ENCODE results near the gene PPM1F. TPM values are rescaled to one million over a fixed set of nuclear protein-coding genes. Genes with fewer than 3 reads are reported as not detected.
"Not testable (repeated sequence)": the region's sequence is repeated elsewhere in the genome, so short reads cannot be mapped to it uniquely, and the experiment has no call there.

PPM1F gene
- polyA plus RNA-seq, 6 donors from 2014 or later, result 4.9 to 11.5 (median 8.2) TPM

DNA sequence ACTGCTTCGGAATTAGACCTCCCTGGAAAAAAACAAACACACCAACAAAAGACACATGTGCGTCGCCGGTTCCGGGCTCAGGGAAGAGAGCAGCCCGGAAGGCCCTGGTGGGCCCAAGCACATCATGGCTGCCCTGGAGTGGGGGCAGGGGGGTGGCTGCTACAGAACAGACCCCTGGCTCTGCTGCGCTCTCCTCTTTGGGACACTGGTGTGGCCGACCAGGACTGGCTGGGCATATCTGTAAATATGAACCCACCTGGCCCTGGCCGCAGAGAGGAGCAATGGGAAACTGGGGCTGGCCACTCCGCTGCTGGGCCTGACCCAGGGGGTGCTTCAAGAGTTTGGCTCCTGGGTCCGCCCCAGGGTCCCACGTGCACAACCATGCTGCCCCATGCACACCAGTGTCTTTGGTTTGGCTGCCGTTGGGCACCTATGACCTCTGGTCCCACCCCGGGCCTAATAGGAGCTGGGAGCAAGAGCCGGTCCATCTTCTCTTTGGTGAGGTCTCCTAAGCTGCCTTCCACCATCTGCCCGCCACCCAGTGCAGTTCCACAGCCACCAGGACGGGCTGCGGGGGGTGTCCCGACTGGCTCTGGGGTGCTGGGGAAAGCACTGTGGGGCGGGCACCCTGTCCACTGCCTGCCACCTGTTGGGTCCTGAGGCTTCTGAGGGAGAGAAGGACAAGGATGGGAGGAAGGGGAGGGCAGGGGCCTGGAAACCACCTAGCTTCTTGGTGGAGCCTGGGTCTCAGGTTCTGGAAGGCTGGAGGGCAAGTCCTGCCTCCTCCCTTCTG is 30.1 kb downstream of the PPM1F start:
- Mint-ChIP-seq H3K36me3 (no peaks in the 10 kb centered on the region), H3K27ac (peak overlapping the region in 1 of 6 donors; percentile 34), H3K27me3 (no peaks in the 10 kb centered on the region), H3K4me1 (peaks cover 3 to 12% (median 5%) of the 10 kb centered on the region in 3 donors), H3K4me3 (no peak overlapping the region), H3K9me3 (no peaks in the 10 kb centered on the region)
- DNase-seq (no peak), ATAC-seq (ENCODE audit: low read depth in 2 of 2) (no peak)

- Mint-ChIP-seq H3K9me3 (no peaks in the 10 kb centered on the region), H3K4me3 (no peak overlapping the region), H3K4me1 (peaks cover 0 to 5% (median 0%) of the 10 kb centered on the region in 3 donors), H3K36me3 (no peaks in the 10 kb centered on the region), H3K27me3 (no peaks in the 10 kb centered on the region), H3K27ac (no peak overlapping the region)
- ATAC-seq (ENCODE audit: low read depth in 2 of 2), result no peak
- no peak for DNase-seq
Observed at GRCh38 chr22:21921729-21922128, 30.9 kb downstream of the PPM1F start.

DNA sequence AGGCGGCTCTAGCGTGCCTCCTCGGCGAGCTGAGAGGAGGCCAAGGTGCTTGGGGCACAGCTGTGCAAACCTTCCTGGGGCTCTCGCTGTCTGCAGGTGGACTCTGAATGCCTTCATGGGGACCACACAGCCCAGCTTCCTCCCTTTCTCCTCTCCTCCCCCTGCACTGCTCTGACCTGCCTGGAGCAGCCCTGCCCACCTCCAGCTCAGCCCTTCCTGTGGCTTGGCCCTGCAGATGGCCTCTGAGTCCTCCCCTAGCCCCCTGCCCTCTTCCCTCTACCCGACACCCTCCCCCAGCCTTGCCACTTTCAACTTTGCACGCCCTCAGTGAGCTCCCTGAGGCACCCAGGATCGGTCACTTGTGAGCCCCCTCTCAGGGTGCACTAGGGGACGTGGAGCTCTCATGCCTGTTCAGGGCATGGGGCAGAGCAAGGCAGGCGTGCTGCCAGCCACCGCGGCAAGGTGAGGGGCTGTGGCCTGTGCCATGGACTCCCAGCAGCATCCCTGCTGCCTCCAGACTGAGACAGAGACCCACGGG is 31.4 kb downstream of the PPM1F start:
- peaks cover 0 to under 1% (median 0%) of the 10 kb centered on the region in 3 donors for H3K4me1 Mint-ChIP-seq
- ATAC-seq (ENCODE audit: low read depth in 2 of 2) (no peak), DNase-seq (no peak)
- peak overlapping the region in 1 of 6 donors; percentile 84 for H3K27ac Mint-ChIP-seq
- H3K9me3 Mint-ChIP-seq, result no peaks in the 10 kb centered on the region
- H3K4me3 Mint-ChIP-seq, result no peak overlapping the region
- no peaks in the 10 kb centered on the region for H3K27me3 Mint-ChIP-seq
- H3K36me3 Mint-ChIP-seq, result no peaks in the 10 kb centered on the region

DNA sequence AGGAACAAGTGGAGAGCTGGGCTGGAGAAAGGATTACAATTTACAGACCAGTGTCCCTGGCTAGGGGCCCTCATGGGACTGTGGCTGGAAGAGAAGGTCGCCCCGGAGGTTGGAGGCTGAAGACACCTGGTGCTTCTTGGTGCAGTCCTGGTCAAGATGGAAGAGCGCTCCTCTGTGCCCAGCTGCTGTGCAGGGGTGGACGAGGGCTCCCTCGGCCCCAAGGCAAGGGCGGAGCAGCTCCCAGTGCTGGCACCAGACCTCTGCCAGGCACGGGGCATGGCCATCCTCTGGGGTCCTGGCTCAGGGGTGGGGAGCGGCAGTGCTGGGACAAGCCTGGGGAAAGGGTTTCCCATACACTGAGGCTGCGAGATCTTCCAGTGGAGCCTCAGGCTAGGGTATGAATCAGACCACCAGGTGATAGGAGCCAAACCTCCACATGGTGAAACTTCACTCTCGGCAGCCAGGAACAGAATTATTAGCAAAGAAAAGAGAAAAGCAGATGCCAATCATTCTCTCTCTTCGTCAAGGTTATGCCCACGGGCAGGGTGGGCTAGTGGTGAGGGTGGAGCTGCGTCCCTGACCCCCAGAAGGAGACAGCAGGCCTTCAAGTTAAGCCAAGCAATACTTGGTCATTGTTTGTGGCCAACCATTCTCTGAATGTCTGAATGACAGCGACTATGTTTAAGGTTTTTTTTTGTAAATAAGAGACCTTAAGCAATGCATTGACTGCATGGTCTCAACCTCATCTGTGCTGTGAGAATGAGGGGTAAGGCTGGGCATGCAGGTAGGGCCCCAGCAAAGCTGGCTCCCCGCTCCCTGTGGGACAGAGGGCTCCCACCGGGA is 32.1 kb downstream of the PPM1F start:
- H3K36me3 Mint-ChIP-seq, result no peaks in the 10 kb centered on the region
- H3K27me3 Mint-ChIP-seq, result no peaks in the 10 kb centered on the region
- ATAC-seq (ENCODE audit: low read depth in 2 of 2), result no peak

DNA sequence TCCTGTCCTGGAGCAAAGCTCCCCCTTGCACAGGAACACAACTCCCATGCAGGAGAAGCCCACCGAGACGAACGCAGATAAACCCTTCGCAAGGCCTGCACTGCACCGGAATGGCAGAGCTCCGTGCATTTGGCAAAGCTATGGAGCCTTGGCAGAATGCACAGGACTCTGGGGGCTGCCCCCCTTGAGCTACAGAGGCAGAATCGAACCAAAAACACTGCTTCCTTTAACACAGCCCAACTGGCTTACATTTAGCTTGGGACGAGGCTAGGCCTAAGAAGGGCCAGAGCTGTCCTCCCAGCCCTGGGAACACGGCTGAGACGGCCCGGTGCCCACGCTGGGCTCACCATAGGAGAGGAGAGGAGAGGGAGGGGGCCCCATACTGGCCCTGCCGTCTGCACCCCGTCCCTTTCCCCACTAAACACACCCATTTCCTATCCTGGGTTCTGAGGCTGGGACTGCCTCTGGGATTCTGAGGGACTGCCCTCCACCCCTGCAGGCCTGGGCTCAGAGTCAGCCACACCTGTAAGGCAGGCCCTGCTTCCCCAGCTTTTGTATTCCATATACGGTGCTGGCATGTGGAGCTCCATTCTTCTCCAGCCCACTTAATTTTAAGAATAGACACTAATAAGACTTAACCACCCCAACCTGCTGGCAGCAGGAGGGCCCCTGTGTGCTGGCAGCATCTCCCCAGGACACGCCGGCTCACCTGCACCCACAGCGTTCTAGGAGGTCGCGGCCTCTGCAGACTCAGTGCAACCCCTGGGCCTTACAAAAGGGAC is 32.9 kb downstream of the PPM1F start:
- H3K4me1 Mint-ChIP-seq, result peaks cover 0 to 2% (median 0%) of the 10 kb centered on the region in 3 donors
- ATAC-seq (ENCODE audit: low read depth in 2 of 2) (no peak), DNase-seq (no peak)
- H3K36me3 Mint-ChIP-seq, result no peaks in the 10 kb centered on the region
- H3K27me3 Mint-ChIP-seq, result no peaks in the 10 kb centered on the region
- no peak overlapping the region for H3K27ac Mint-ChIP-seq
- no peaks in the 10 kb centered on the region for H3K9me3 Mint-ChIP-seq
- no peak overlapping the region for H3K4me3 Mint-ChIP-seq

More for the DNA sequence above, 32.1 kb downstream of the PPM1F start:
- Mint-ChIP-seq H3K9me3 (no peaks in the 10 kb centered on the region), H3K4me1 (no peaks in the 10 kb centered on the region), H3K27ac (peak overlapping the region in 1 of 6 donors; percentile 9), H3K4me3 (no peak overlapping the region)
- DNase-seq, result no peak

- no peaks in the 10 kb centered on the region for H3K9me3 Mint-ChIP-seq
- peak overlapping the region in 1 of 6 donors; percentile 18 for H3K27ac Mint-ChIP-seq
- H3K27me3 Mint-ChIP-seq, result no peaks in the 10 kb centered on the region
- peaks cover 0 to 2% (median 0%) of the 10 kb centered on the region in 3 donors for H3K4me1 Mint-ChIP-seq
- no peak for ATAC-seq (ENCODE audit: low read depth in 2 of 2)
- no peaks in the 10 kb centered on the region for H3K36me3 Mint-ChIP-seq
- DNase-seq, result no peak
- H3K4me3 Mint-ChIP-seq, result no peak overlapping the region
Observed at GRCh38 chr22:21918466-21919185, 34.0 kb downstream of the PPM1F start.

- Mint-ChIP-seq H3K4me3 (no peak overlapping the region), H3K27ac (peak overlapping the region in 1 of 6 donors; percentile 54), H3K36me3 (no peaks in the 10 kb centered on the region), H3K4me1 (peaks cover 0 to 2% (median 0%) of the 10 kb centered on the region in 3 donors), H3K9me3 (no peaks in the 10 kb centered on the region), H3K27me3 (no peaks in the 10 kb centered on the region)
- no peak for DNase-seq
- ATAC-seq (ENCODE audit: low read depth in 2 of 2), result no peak
Observed at GRCh38 chr22:21917959-21918261, 34.7 kb downstream of the PPM1F start.

DNA sequence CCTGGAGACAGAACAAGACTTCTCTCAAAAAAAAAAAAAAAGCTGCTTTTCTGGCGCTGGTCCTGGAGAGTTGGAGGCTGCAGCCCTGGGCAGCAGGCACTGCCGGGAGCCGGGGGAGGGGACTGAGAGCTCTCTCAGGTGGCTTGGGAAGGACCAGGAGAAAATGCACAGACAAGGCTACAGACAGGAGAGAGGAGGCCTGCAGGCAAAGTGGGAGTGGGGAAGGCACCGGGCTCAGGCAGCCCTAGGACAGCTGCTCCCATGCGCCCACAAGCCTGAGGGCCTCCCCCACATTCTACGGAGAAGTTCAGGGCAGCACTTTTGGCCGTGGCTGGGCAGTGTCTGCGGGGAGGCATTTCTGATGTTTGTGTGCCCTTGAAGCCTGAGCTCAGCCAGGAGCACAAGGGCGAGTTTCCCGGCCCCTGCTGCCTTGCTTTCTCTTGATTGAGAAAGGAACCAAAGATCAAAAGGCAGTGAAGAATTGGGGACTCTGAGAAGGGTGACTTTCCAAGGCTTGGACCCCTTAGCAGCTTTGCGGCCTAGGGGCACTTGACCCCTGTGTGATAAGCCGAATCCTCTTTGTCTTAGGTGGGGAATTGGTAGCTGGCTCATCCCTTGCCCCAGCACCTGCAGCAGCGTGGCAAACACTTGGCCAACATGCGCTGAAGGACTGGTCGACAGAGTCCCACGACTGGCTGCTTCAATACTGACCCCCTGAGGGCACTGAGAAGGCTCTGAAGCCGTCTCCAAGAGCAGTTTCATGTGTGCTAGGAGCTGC is 35.3 kb downstream of the PPM1F start:
- H3K27ac Mint-ChIP-seq, result peak overlapping the region in 2 of 6 donors; percentile 41 to 44
- H3K36me3 Mint-ChIP-seq, result no peaks in the 10 kb centered on the region
- DNase-seq (no peak), ATAC-seq (ENCODE audit: low read depth in 2 of 2) (no peak)
- peaks cover 0 to 2% (median 0%) of the 10 kb centered on the region in 3 donors for H3K4me1 Mint-ChIP-seq
- peak overlapping the region in 1 of 8 donors; percentile 47 for H3K4me3 Mint-ChIP-seq
- no peaks in the 10 kb centered on the region for H3K27me3 Mint-ChIP-seq
- no peaks in the 10 kb centered on the region for H3K9me3 Mint-ChIP-seq

- H3K36me3 Mint-ChIP-seq, result no peaks in the 10 kb centered on the region
Observed at GRCh38 chr22:21916309-21916918, 36.2 kb downstream of the PPM1F start.

GRCh38 chr22:21915624-21916308 is 36.9 kb downstream of the PPM1F start:
- ATAC-seq (ENCODE audit: low read depth in 2 of 2) (no peak), DNase-seq (no peak)
- H3K27me3 Mint-ChIP-seq, result no peaks in the 10 kb centered on the region
- H3K4me3 Mint-ChIP-seq, result no peak overlapping the region
- peaks cover 0 to 3% (median 2%) of the 10 kb centered on the region in 3 donors for H3K4me1 Mint-ChIP-seq
- no peaks in the 10 kb centered on the region for H3K9me3 Mint-ChIP-seq
- no peaks in the 10 kb centered on the region for H3K36me3 Mint-ChIP-seq
- peak overlapping the region in 2 of 6 donors; percentile 38 to 60 for H3K27ac Mint-ChIP-seq

More at GRCh38 chr22:21916309-21916918, 36.2 kb downstream of the PPM1F start:
- Mint-ChIP-seq H3K27me3 (no peaks in the 10 kb centered on the region), H3K27ac (peak overlapping the region in 2 of 6 donors; percentile 44 to 72), H3K9me3 (no peaks in the 10 kb centered on the region), H3K4me3 (no peak overlapping the region), H3K4me1 (peaks cover 0 to 3% (median 2%) of the 10 kb centered on the region in 3 donors)
- ATAC-seq (ENCODE audit: low read depth in 2 of 2), result no peak
- no peak for DNase-seq

DNA sequence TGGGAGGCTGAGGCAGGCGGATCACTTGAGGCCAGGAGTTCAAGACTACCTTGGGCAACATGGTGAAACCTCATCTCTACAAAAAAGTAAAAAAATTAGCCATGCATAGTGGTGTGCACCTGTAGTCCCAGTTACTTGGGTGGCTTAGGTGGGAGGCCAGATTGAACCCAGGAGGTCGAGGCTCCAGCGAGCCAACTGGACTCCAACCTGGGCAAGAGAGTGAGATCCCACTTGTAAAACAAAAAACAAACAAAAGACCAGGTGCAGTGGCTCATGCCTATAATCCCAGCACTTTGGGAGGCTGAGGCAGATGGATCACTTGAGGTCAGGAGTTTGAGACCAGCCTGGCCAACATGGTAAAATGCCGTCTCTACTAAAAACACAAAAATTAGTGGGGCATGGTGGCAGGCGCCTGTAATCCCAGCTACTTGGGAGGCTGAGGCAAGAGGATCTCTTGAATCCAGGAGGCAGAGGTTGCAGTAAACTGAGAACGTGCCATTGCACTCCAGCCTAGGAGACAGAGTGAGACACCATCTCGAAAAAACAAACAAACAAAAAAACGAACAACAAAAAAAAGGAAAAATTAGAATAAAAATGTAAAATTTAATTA is 38.5 kb downstream of the PPM1F start:
- not testable (repeated sequence) for H3K4me3 Mint-ChIP-seq; ATAC-seq (ENCODE audit: low read depth in 2 of 2); H3K27me3 Mint-ChIP-seq; H3K9me3 Mint-ChIP-seq; H3K36me3 Mint-ChIP-seq; H3K4me1 Mint-ChIP-seq; H3K27ac Mint-ChIP-seq; DNase-seq

All from naive B cell (primary cell).